IMR-90 (cell line): ENCODE data around the gene DUSP2. TPM values are rescaled to one million over a fixed set of nuclear protein-coding genes. Genes with fewer than 3 reads are reported as not detected.
A peak's percentile ranks its signal among the peaks of the same experiment; 100 is the strongest.

Experiments
- ATAC-seq: fragments of 200-7000 bp; cut with Tn5 transposase; 2 replicates; pipeline ENCODE4 v1.9.1; 2020; ENCODE audit warnings: low read depth, mild to moderate bottlenecking, moderate library complexity
- BruUV-seq: library from RNA; stranded (reverse); fragments of 400-500 nt; replicated peaks from 2 replicates; lab custom pipeline; 2021; lab: Mats Ljungman, UMichigan
- CTCF ChIA-PET: fragments of 300-600 bp; formaldehyde crosslinking; extraction: SDS; loops from one replicate; lab custom pipeline; 2021; ENCODE audit warnings: antibody characterized with exemption; lab: Yijun Ruan, JAX
- POLR2A ChIA-PET: fragments of 300-600 bp; sonication (Branson Sonifier 250); formaldehyde crosslinking; loops from one replicate; lab custom pipeline; 2022; ENCODE audit warnings: antibody characterized with exemption; ENCODE audit not compliant: unreplicated experiment; lab: Charles Lee
- DNase-seq: peaks from one replicate; pipeline ENCODE4 v3.0.0; 2013
- H2AFZ ChIP-seq: replicated peaks from 2 replicates; pipeline ENCODE3; 2013; ENCODE audit warnings: low read length, mild to moderate bottlenecking; ENCODE audit not compliant: poor library complexity
- H2AK5ac ChIP-seq: 2 replicates; pipeline ENCODE4 v1.6.1; 2013; ENCODE audit warnings: low read depth, low read length, inconsistent platforms
- H2AK9ac ChIP-seq: replicated peaks from 2 replicates; pipeline ENCODE3; 2013; ENCODE audit warnings: mild to moderate bottlenecking, low read depth, low read length, moderate library complexity; ENCODE audit not compliant: poor library complexity
- H2BK120ac ChIP-seq: 2 replicates; pipeline ENCODE4 v1.6.1; 2013; ENCODE audit warnings: low read depth, low read length, inconsistent platforms
- H2BK15ac ChIP-seq: 3 replicates; pipeline ENCODE4 v1.6.1; 2013; ENCODE audit warnings: low read depth, low read length, inconsistent platforms
- H2BK20ac ChIP-seq: 2 replicates; pipeline ENCODE4 v1.6.1; 2013; ENCODE audit warnings: low read depth, mild to moderate bottlenecking, inconsistent platforms, low read length, moderate library complexity
- H2BK5ac ChIP-seq: 2 replicates; pipeline ENCODE4 v1.6.1; 2013; ENCODE audit warnings: mild to moderate bottlenecking, low read depth, low read length, inconsistent platforms; ENCODE audit not compliant: poor library complexity, severe bottlenecking
- H3K14ac ChIP-seq: replicated peaks from 2 replicates; pipeline ENCODE4 v1.6.1; 2013; ENCODE audit warnings: low read depth, low read length, inconsistent platforms
- H3K18ac ChIP-seq: 2 replicates; pipeline ENCODE4 v1.6.1; 2013; ENCODE audit warnings: low read depth, low read length, control low read depth
- H3K23ac ChIP-seq: 2 replicates; pipeline ENCODE4 v1.6.1; 2013; ENCODE audit warnings: low read depth, low read length, inconsistent platforms
- H3K27ac ChIP-seq: 2 replicates; pipeline ENCODE4 v1.5.1; 2013; ENCODE audit warnings: mild to moderate bottlenecking, control low read depth, low read length; ENCODE audit not compliant: insufficient read depth
- H3K27me3 ChIP-seq: 2 replicates; pipeline ENCODE4 v1.6.1; 2013; ENCODE audit warnings: low read length; ENCODE audit not compliant: control insufficient read depth, insufficient read depth
- H3K36me3 ChIP-seq: 2 replicates; pipeline ENCODE4 v1.6.1; 2013; ENCODE audit warnings: low read length, mixed read lengths; ENCODE audit not compliant: control insufficient read depth, insufficient read depth
- H3K4ac ChIP-seq: 2 replicates; pipeline ENCODE4 v1.6.1; 2013; ENCODE audit warnings: low read depth, low read length, inconsistent platforms
- H3K4me1 ChIP-seq: 2 replicates; pipeline ENCODE4 v1.6.1; 2013; ENCODE audit warnings: low read length, mixed read lengths; ENCODE audit not compliant: control insufficient read depth, insufficient read depth
- H3K4me2 ChIP-seq: 2 replicates; pipeline ENCODE4 v1.6.1; 2013; ENCODE audit warnings: low read depth, mild to moderate bottlenecking, control low read depth, low read length, moderate library complexity
- H3K4me3 ChIP-seq: 2 replicates; pipeline ENCODE4 v1.5.1; 2013; ENCODE audit warnings: low read depth, mild to moderate bottlenecking, control low read depth, low read length, moderate library complexity; ENCODE audit not compliant: insufficient read depth
- H3K56ac ChIP-seq: 2 replicates; pipeline ENCODE4 v1.6.1; 2013; ENCODE audit warnings: low read length, inconsistent platforms; ENCODE audit not compliant: insufficient read depth; ENCODE audit errors: extremely low read depth
- H3K79me1 ChIP-seq, 2 experiments: 2 replicates each; pipeline ENCODE4 v1.6.1; 2013; ENCODE audit warnings: low read length in 2 of 2, inconsistent platforms in 1 of 2, low read depth in 1 of 2
- H3K9ac ChIP-seq: 2 replicates; pipeline ENCODE4 v1.6.1; 2013; ENCODE audit warnings: low read depth, low read length, control low read depth
- H3K9me1 ChIP-seq: 2 replicates; pipeline ENCODE4 v1.6.1; 2013; ENCODE audit warnings: low read length, inconsistent platforms; ENCODE audit not compliant: insufficient read depth
- H3K9me3 ChIP-seq: 2 replicates; pipeline ENCODE4 v1.6.1; 2013; ENCODE audit warnings: low read length; ENCODE audit not compliant: control insufficient read depth, insufficient read depth
- H4K20me1 ChIP-seq: 2 replicates; pipeline ENCODE4 v1.6.1; 2013; ENCODE audit warnings: low read length, inconsistent platforms; ENCODE audit not compliant: insufficient read depth
- H4K5ac ChIP-seq: 2 replicates; pipeline ENCODE4 v1.6.1; 2013; ENCODE audit warnings: mild to moderate bottlenecking, low read depth, low read length, control low read depth
- H4K8ac ChIP-seq, 2 experiments: 2 replicates each; pipeline ENCODE4 v1.6.1; 2013; ENCODE audit warnings: low read depth in 2 of 2, low read length in 2 of 2, control low read depth in 1 of 2, inconsistent platforms in 1 of 2
- H4K91ac ChIP-seq: 2 replicates; pipeline ENCODE4 v1.6.1; 2013; ENCODE audit warnings: low read depth, low read length, inconsistent platforms; ENCODE audit not compliant: insufficient read depth
- BHLHE40 ChIP-seq: fragments of 150-350 bp; IDR thresholded peaks from 2 replicates; pipeline ENCODE4 v1.6.1; 2016; ENCODE audit warnings: mild to moderate bottlenecking, low read depth, low read length
- CHD1 ChIP-seq: IDR thresholded peaks from 2 replicates; pipeline ENCODE4 v1.6.1; 2012; ENCODE audit warnings: low read depth, low read length, improper control_type of control experiment
- CTCF ChIP-seq: conservative IDR thresholded peaks from 2 replicates; pipeline ENCODE4 v1.5.1; 2012; ENCODE audit warnings: mild to moderate bottlenecking, low read depth, low read length, improper control_type of control experiment
- FOS ChIP-seq: fragments of 150-350 bp; IDR thresholded peaks from 2 replicates; pipeline ENCODE4 v1.6.1; 2016; ENCODE audit warnings: low read depth, low read length
- MAFK ChIP-seq: IDR thresholded peaks from 2 replicates; pipeline ENCODE4 v1.6.1; 2012; ENCODE audit warnings: low read depth, low read length, improper control_type of control experiment
- MAZ ChIP-seq: IDR thresholded peaks from 2 replicates; pipeline ENCODE4 v1.6.1; 2012; ENCODE audit warnings: low read depth, mild to moderate bottlenecking, low read length, improper control_type of control experiment, moderate library complexity, borderline replicate concordance
- POLR2A ChIP-seq: IDR thresholded peaks from 2 replicates; pipeline ENCODE4 v1.6.1; 2012; ENCODE audit warnings: mild to moderate bottlenecking, low read depth, low read length
- RFX5 ChIP-seq: IDR thresholded peaks from 2 replicates; pipeline ENCODE4 v1.8.0; 2012; ENCODE audit warnings: low read depth, mild to moderate bottlenecking, low read length, moderate library complexity
- WGBS, 2 experiments: methylation state at CpG; one replicate each; pipeline versions ENCODE4 v1.1.5 to v1.1.7; 2013; ENCODE audit warnings: missing lambda C conversion rate in 2 of 2; ENCODE audit not compliant: insufficient read length in 1 of 2; ENCODE audit errors: extremely low coverage in 2 of 2; 5-methylcytosine and 5-hydroxymethylcytosine counted together
- dilution Hi-C: fragments of 300-500 bp; cut with HindIII; formaldehyde crosslinking; loops from one replicate; pipeline ENCODE4 v1.14.3; 2018; ENCODE audit warnings: low sequenced_read_pairs; ENCODE audit not compliant: unreplicated experiment
- in situ Hi-C: fragments of 300-500 bp; cut with MboI; formaldehyde crosslinking; loops from 3 replicates; pipeline ENCODE4 v1.14.3; 2019; ENCODE audit warnings: low sequenced_read_pairs, inconsistent platforms, mixed read lengths
- intact Hi-C: fragments of 100-400 bp; cut with micrococcal nuclease; formaldehyde crosslinking; loops from 2 replicates; pipeline ENCODE4 v1.10.0; 2022
- polyA plus RNA-seq, 3 experiments: library from polyadenylated mRNA; depleted of rRNA; stranded (reverse); fragments of >200 nt; gene quantifications; 2 replicates each; pipeline ENCODE4 v1.2.3, GENCODE V29; 2012; ENCODE audit warnings: low replicate concordance in 1 of 3
- total RNA-seq: library from RNA; depleted of rRNA; stranded (reverse); fragments of >200 nt; gene quantifications from 2 replicates; pipeline ENCODE4 v1.2.3, GENCODE V29; 2012

Gene DUSP2
- total and polyA plus RNA-seq, 2 of the 4 experiments (the other 2 are of a cell fraction), result 1.8 to 3.8 TPM

GRCh38 chr2:96184188-96184587, 38.9 kb upstream of the DUSP2 start:
- Histone ChIP-seq H3K18ac (no peak overlapping the region), H3K27ac (no peak overlapping the region), H4K91ac (no peak overlapping the region), H3K27me3 (no peaks in the 10 kb centered on the region), H3K36me3 (peaks cover 30% of the 10 kb centered on the region), H2BK20ac (no peak overlapping the region), H2BK15ac (no peak overlapping the region), H3K9ac (no peak overlapping the region), H3K4me3 (no peak overlapping the region), H3K4me2 (no peak overlapping the region), H2AK5ac (no peak overlapping the region), H3K9me3 (no peaks in the 10 kb centered on the region), H2BK120ac (no peak overlapping the region), H2BK5ac (no peak overlapping the region), H3K14ac (no peak overlapping the region), H4K8ac (no peak overlapping the region), H3K79me1 (peaks cover 15 to 18% of the 10 kb centered on the region in 2 experiments; a peak in 3 of 4 replicates), H2AK9ac (peak overlapping the region; percentile 32), H2AFZ (no peak overlapping the region), H3K4me1 (peaks cover 4% of the 10 kb centered on the region; the same call in 1 of the 2 replicates), H3K9me1 (peaks cover 3% of the 10 kb centered on the region; the same call in 1 of the 2 replicates), H4K20me1 (peaks cover 5% of the 10 kb centered on the region; the same call in 1 of the 2 replicates), H3K56ac (no peak overlapping the region), H3K4ac (no peak overlapping the region), H4K5ac (no peak overlapping the region), H3K23ac (no peak overlapping the region)
- ATAC-seq (no peak), DNase-seq (no peak)
- no TSS peak for BruUV-seq
- dilution Hi-C loops (no loop called here), intact Hi-C loops (no loop called here), in situ Hi-C loops (no loop called here)
- WGBS, 2 experiments, result 89% methylated on average over 4 of the region's 8 CpGs; no CpG with 5 or more reads in 1 of the 2 experiments
- no peak for TF ChIP-seq MAFK
- TF ChIP-seq CTCF, result no peak
- TF ChIP-seq BHLHE40, result no peak
- TF ChIP-seq RFX5, result no peak
- TF ChIP-seq POLR2A, result no peak
- TF ChIP-seq FOS, result no peak
- TF ChIP-seq CHD1, result no peak
- TF ChIP-seq MAZ, result no peak
- POLR2A ChIA-PET, result no interaction called here
- CTCF ChIA-PET, result interaction anchor here (1.6 kb wide), 1 partner anchor 10 kb away, joined by 5 read pairs; no protein-coding TSS in a partner anchor
